HG03066 (cell line): ENCODE results near the gene ANKRD13A.
"Not testable (repeated sequence)": the region's sequence is repeated elsewhere in the genome, so short reads cannot be mapped to it uniquely, and the experiment has no call there.

ENCODE experiments used
- ATAC-seq: cut with Tn5 transposase; IDR thresholded peaks from one replicate; pipeline ENCODE4 v1.9.1; 2021; ENCODE audit warnings: low read depth; ENCODE audit not compliant: unreplicated experiment

Gene ANKRD13A

DNA sequence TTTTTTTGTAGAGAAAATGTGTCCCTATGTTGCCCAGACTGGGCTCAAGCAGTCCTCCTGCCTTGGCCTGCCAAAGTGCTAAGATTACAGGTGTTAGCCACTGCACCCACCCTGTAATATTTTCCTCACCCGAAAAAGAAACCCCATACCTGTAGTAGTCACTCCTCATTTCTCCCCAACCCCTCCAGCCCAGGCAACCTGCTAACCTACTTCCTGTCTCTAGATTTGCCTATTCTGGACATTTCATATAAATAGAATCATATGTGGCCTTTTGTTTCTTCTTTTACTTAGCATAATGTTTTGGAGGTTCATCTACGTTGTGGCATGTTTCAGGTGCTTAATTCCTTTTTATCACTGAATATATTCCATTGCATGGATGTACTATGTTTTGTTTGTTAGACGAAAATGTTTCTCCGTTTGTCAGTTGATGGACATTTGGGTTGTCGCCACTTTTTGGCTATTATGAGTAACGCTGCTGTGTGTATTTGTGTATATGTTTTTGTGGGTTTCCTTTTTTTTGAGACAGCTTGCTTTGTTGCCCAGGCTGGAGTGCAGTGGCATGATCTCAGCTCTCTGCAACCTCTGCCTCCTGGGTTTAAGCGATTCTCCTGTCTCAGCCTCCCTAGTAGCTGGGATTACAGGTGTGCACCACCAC lies 6.2 kb downstream of the ANKRD13A start:
- peak; percentile 60 for ATAC-seq

DNA sequence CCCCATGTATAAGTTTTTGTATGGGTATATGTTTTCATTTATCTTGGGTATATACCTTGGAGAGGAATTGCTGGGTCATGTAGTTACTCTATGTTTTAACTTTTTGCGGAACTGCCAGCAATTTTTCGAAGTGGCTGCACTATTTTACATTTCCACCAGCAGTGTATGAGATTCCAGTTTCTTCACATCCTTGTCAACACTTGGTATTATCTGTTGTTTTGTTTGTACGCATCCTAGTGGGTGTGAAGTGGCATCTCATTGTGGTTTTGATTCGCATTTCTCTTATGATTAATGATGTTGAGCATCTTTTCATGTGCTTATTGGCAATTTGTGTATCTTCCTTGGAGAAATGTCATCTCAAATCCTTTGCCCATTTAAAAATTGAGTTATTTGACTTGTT lies 6.9 kb downstream of the ANKRD13A start:
- no peak for ATAC-seq

DNA sequence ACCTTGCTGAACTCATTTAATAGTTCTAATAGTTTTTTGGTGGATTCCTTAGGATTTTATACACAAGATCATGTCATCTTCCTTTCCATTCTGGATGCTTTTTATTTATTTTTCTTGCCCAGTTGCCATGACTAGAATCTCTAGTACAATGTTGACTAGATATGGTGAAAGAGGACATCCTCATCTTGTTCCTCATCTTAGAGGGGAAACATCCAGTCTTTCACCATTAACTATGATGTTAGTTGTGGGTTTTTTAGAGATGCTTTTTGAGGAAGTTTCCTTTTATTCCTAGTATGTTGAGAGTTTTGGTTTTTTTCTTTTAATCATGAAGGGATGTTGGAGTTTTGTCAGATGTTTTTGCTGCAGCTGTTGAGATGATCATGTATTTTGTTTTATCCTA lies 8.7 kb downstream of the ANKRD13A start:
- no peak for ATAC-seq

DNA sequence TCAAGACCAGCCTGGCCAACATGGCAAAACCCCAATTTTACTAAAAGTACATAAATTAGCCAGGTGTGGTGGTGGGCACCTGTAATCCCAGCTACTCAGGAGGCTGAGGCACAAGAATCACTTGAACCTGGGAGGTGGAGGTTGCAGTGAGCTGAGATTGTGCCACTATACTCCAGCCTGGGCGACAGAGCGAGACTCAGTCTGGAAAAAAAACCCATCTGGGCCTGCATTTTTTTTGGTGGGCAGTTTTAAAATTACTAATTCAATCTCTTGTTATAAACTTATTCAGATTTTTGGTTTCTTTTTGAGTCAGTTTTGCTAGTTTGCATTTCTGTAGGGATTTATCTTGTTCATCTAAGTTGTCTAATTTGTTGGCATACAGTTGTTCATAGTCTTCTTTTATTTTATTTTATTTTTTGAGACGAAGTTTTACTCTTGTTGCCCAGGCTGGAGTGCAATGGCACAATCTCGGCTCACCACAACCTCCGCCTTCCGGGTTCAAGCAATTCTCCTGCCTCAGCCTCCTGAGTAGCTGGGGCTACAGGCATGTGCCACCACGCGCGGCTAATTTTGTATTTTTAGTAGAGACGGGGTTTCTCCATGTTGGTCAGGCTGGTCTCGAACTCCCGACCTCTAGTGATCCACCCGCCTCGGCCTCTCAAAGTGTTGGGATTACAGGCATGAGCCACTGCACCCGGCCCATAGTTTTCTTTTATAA lies 9.6 kb downstream of the ANKRD13A start:
- not testable (repeated sequence) for ATAC-seq

DNA sequence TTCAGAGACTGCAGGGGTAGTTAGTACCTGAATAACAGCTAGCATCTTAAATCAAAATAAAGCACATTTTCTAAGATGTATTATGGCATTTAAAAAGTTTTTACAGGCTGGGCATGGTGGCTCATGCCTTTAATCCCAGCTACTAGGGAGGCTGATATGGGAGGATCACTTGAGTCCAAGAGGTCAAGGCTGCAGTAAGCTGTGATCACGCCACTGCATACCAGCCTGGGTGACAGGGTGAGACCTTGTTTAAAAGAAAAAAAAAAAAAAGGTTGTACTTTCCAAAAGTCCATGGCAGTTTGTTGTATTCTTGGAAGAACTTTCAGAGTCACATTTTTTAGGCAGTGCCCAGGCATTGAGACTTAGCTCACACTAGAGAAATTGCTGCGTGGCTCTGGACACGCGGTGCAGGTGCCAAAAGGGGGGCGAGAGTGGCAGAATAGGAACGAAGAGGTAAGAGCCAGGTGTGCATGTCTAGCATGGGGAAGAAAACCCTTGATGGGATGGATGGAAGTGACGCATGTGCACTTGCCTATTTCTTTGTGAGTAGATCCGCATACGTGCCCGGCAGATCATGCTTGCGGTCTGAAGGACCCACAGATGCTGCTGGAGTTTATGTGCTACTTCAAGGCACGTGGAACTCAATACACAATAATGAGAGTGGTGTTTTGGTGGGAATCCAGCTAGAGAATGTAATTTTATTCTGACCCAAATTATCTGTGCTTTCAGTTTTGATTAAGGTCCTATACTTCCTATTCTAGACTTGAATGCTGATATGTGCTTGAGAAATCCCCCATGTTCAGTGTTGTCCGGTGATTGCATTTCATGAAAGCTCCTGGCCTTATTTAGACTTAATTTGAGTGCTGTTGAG lies 11.9 kb downstream of the ANKRD13A start:
- ATAC-seq = no peak

DNA sequence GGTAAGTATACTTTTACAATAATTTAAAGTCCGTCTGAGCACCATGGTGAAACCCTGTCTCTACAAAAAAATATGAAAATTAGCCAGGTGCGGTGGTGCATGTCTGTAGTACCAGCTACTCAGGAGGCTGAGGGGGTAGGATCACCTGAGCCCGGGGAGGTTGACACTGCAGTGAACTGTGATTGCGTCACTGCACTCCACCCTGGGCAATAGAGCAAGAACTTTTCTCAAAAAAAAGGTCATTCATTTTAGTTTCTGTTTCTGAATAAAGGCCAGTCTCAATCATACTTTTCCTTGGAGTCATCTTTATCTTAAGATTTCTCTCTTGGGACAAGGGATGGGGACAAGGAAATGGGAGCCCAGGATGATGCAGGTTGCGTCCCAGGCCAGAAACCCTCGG lies 12.9 kb downstream of the ANKRD13A start:
- ATAC-seq = peak; percentile 61

DNA sequence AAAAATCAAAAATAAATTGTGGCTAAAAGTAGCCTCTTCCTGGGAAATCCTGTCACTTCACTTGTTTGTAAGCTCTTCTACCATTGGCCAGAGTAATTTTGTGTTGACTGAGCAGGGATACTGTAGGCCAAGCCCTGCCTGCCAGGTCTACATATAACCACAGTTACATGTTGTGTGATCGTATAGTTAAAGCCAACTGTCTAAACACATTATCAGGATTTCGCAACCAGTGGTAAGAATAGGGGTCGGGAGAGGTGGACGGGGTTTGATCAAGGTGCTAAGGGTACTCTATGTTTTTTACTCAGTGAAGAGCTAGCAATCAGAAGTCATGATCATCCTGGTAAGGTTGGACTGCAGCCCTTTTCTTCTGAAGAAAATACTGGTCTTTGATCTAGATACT lies 13.4 kb downstream of the ANKRD13A start:
- ATAC-seq = no peak

DNA sequence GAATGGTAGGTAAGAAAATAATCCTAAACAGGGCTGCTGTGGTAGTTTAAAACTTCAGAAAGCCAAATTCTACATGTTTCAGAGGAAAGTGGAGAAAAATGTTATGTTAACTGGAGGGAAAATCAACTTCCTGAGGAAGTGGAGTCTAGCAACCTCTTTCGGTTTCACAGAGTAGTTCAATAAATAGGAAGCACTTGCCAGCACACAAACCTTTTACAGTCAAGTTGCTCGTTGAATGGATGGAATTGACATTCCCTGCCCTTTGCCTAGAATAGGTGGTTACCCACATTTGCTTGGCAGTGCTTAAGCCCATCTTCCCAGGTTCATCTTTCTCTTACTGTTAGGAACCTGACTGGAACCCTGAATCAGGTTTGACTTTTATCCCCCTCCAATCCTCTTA lies 15.9 kb downstream of the ANKRD13A start:
- ATAC-seq = no peak

DNA sequence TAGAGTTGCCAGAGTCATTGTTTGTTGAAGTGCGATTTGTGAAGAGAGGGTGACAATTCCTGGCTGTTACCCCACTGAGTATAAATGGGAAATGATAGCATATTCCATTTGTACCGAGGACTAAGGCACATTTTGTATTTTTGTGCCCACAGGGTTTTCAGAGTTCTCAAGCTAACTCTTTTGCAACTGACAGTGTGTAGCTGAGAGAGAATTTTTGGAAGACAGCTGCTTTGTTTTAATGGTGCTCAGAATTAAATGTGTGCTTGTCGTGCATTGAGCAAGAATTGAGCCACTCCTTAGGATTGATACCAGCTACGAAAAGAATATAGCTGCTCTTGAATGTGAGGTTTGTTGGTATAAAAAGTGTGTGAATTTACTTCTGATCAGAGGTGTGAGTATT lies 21.7 kb downstream of the ANKRD13A start:
- ATAC-seq = no peak

DNA sequence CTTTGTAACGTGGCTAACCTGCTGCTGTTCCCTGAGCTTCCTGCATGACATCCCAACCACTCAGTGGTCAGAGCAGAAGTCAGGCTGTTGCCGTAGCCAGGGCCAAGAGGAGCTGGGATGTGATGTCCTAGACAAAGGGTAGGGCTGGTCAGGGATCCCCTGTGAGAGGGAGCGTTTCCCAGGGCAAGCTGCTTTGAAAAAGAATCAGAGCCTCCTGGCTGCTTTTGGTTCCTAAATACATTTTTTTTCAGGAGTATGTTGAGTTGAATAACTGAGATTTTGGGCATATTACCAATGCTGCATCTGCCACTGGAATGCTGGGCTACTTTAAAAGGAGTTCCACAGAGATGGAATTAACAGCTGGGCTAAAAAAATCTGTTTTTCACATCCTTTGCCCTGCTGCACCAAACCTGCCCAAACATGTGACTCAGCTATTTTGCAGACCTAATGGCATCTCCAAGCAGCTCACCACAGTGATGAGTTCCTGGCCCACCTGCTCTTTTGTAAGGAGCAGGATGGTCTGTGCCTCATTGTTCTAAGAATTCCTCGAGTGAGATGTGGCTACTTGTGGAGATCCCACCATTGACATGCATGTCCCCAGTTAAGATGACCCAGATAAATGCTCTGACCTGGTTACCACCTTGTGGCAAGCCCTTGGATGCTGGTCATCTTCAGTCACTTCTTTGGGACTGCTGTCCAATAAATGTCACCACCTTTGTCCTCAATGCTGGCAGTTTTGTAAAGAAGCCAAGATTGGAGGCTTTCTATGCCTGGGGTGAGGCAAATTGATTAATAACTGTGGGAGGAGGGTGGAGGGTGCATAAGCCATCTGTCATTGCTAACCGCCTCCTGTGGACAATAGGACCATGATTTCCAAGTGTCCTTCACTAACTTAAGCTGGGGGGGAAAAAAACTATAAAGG lies 24.1 kb downstream of the ANKRD13A start:
- ATAC-seq = no peak

DNA sequence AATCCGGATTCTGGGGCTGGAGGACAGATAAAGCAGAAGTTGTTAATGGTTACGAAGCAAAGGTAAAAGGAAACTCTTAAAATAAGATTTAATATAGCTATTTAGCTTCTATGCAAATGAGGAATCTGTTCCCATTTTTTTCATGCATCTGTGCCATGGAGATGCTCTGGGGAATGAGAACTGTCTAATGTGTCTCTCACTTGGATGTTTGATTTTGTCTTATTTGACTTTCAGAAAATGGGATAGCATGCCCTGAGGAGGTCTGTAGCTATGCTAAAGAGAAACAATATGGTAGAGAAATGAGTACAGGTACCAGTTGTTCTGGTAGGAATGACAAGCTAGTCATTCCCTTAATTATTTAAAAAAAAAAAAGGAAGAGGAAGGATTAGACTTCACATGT lies 24.8 kb downstream of the ANKRD13A start:
- ATAC-seq = no peak

DNA sequence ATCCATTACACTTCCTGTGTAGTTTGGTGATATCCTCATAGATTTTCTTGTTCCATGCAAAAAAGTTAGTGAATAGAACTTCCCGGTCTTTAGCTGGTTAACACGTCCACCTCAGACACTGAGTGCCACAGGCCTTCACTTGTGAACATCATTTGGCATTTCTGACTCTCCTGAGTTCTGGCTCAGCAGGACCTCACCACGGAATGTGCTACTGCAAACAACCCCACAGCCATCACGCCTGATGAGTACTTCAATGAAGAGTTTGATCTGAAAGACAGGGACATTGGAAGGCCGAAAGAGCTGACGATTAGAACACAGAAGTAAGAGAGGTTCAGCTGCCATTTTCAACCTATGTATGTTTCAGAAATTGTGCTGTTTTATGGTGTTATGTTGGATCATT lies 29.1 kb downstream of the ANKRD13A start:
- no peak for ATAC-seq

DNA sequence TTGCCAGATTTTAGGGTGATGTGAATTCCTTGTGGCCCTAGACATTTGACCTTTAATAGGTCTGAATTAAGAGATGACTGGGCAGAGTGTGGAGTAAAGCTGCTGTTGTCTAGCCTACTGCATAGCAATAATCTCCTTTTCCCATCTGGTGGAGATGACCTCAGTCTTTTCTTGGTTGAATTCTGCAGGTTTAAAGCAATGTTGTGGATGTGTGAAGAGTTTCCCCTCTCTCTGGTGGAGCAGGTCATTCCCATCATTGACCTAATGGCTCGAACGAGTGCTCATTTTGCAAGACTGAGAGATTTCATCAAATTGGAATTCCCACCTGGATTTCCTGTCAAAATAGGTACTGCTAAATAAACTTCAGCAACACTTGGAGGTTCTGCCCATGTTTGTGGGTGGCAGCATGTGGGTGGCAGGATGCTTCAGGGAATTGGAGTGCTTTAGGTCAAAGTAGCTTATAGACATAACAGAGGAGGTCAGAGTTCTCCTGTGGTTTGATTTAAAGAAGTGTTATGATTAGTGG lies 30.1 kb downstream of the ANKRD13A start:
- no peak for ATAC-seq

DNA sequence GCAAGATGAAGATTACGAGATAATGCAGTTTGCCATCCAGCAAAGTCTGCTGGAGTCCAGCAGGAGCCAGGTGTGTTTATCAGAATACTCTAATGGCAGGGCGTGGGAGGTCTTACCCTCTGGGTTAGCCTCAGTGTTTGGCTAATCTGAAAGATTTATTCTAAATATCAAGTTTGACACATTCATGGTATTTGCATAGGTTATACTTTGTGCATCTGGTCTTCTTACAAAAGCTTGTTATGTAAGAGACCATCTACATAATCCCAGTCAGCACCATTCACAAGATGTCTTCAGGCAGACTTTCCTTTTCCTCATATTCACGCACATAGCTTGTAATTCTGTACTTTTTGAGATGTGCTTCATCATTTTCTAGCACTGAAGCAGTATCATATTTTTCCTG lies 34.7 kb downstream of the ANKRD13A start:
- ATAC-seq = no peak

DNA sequence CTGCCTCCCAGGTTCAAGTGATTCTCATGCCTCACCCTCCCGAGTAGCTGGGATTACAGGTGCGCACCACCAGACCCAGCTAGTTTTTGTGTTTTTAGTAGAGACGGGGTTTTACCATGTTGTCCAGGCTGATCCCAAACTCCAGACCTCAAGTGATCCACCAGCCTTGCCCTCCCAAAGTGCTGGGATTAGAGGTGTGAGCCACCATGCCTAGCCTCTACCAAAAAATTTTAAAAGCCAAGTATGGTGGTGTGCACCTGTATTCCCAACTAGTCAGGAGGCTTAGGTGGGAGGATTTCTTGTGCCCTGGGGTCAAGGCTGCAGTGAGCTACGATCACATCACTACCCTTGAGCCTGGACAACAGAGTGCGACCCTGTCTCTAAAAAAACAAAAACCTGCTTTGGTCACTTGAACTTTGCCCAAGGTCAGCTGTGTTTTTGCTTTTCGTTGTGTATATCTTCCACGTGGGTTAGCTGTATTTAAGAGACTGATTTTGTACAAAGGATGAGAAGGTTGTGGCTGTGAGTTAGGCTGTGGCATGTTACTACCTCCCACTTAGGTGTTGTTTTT lies 36.4 kb downstream of the ANKRD13A start:
- no peak for ATAC-seq

DNA sequence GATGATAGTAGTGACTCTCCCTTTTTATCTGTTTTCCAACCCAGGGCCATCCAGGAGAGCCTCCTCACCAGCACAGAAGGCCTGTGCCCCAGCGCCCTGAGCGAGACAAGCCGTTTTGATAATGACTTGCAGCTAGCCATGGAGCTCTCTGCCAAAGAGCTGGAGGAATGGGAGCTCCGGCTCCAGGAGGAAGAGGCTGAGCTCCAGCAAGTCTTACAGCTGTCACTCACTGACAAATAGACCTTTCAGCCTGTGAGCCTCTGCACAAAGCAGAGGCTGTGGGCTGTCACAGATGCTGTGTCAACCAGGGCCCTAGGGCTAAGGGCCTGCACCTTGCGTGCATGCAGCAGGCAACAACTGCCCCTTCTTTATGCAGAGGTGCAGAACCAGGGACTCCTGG lies 38.1 kb downstream of the ANKRD13A start:
- no peak for ATAC-seq

DNA sequence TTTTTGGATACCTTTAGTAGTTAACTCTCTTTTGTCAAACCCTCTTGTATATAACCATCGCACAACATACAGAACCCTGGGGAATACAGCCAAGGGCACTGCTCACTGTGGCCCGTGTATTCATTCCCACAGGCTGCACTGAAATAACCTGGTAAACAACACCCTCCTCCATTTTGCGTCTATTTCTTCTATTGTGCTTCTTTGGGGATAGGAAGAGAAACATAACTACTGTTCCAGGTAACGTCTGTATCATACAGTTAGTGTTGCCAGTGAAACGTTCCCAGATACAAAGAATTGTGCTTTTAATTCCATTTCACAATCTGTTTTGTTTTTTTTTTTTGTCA lies 39.5 kb downstream of the ANKRD13A start:
- ATAC-seq = no peak

DNA sequence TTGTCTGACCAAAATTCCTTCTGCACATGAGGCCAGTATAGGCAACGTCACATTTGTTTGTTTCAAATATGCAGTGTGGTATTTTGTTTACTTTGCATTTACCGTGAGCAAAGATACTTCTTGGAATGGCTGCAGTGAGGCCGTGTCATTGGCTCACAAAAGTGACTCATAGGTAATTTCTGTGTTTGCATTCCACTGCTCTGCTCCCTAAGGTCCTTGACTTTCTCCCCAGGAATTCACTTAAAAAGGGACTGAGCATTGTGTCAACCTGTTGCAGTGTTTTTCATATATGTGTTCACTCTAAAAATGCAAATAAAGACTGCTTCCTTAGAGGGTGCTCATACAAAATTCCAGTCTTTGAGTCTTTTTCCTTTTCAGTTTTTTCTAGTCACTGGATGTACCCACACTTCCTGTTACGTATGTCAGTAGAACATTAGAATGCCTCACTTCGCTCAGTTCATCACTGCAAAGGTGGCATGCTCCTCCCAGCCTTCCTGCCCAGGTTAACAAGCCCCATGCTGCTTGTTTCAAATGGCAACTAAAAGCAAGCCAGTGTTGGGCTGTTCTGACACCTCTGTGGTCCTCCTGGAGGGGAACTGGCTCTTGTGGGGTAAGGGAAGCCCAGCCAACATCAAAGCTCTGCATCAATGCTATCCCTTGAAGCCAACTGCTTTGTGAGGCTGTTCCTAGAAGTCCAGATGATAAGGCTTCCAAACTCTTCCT lies 40.0 kb downstream of the ANKRD13A start:
- no peak for ATAC-seq

DNA sequence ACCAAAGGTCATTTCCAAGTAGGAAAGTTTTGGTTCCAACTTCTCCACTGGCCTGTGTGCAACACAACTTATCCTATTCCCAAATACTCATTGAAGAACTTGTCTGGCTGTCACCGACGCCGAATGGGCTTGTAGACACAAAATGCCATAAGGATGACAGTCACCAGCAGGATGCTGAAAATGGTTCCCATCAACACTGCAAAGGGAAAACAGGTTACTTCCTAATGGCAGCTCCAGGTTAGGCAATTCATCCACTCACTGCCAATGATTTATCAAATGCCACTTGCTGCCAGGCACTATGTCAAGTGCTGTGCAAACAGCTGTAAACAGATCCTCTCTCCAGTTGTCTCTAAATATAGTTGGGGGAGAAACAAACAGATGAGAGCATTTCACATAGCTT lies 43.0 kb downstream of the ANKRD13A start:
- ATAC-seq = no peak
